Common myeloid progenitor, CD34-positive (primary cell): Measurements from ENCODE around the gene HOXB1.
A peak's percentile ranks its signal among the peaks of the same experiment; 100 is the strongest.

Experiments used
- CTCF ChIA-PET: fragments of 350-600 bp; sonication (Branson Sonifier 250); formaldehyde crosslinking; loops from one replicate; lab custom pipeline; 2021; ENCODE audit warnings: antibody characterized with exemption; lab: Charles Lee
- POLR2A ChIA-PET: fragments of 350-600 bp; sonication (Branson Sonifier 250); formaldehyde crosslinking; loops from one replicate; lab custom pipeline; 2021; ENCODE audit warnings: antibody characterized with exemption; lab: Charles Lee
- DNase-seq, 3 donors: peaks; one replicate each; pipeline versions ENCODE4 v3.0.0 to v3.0.0-alpha.2; 2013
- H3K27ac ChIP-seq, 2 experiments: 1 replicate in 1 of 2; 2 replicates in 1 of 2; pipeline ENCODE4 v1.7.0; 2013; ENCODE audit warnings: inconsistent platforms in 2 of 2, low read length in 2 of 2, mild to moderate bottlenecking in 2 of 2, low read depth in 1 of 2, moderate library complexity in 1 of 2; ENCODE audit not compliant: severe bottlenecking in 2 of 2, insufficient read depth in 1 of 2, poor library complexity in 1 of 2
- H3K27me3 ChIP-seq, 5 experiments: replicated peaks in 2 of 5; 1 replicate in 3 of 5; 2 replicates in 2 of 5; pipeline versions ENCODE4 v1.6.1 to v1.7.0; 2013; ENCODE audit warnings: low read length in 4 of 5, mild to moderate bottlenecking in 2 of 5, moderate library complexity in 2 of 5, inconsistent platforms in 1 of 5; ENCODE audit not compliant: insufficient read depth in 5 of 5, control insufficient read depth in 4 of 5
- H3K36me3 ChIP-seq, 4 experiments: 1 replicate in 2 of 4; 2 replicates in 2 of 4; pipeline versions ENCODE4 v1.6.1 to v1.7.0; 2013; ENCODE audit warnings: low read length in 3 of 4, control low read depth in 1 of 4, mild to moderate bottlenecking in 1 of 4; ENCODE audit not compliant: control insufficient read depth in 4 of 4, insufficient read depth in 4 of 4
- H3K4me1 ChIP-seq, 4 experiments: 1 replicate in 3 of 4; 2 replicates in 1 of 4; pipeline versions ENCODE4 v1.6.1 to v1.7.1; 2013; ENCODE audit warnings: low read length in 3 of 4, mild to moderate bottlenecking in 3 of 4, control low read depth in 1 of 4, inconsistent platforms in 1 of 4, moderate library complexity in 1 of 4; ENCODE audit not compliant: control insufficient read depth in 4 of 4, insufficient read depth in 4 of 4; ENCODE audit errors: control extremely low read depth in 1 of 4
- H3K4me3 ChIP-seq, 7 experiments: 1 replicate in 4 of 7; 2 replicates in 3 of 7; pipeline versions ENCODE4 v1.5.1 to v1.7.0; 2013; ENCODE audit warnings: mild to moderate bottlenecking in 7 of 7, low read length in 6 of 7, moderate library complexity in 6 of 7, inconsistent platforms in 2 of 7, low read depth in 2 of 7, control low read depth in 1 of 7; ENCODE audit not compliant: insufficient read depth in 4 of 7, control insufficient read depth in 1 of 7; ENCODE audit errors: extremely low read depth in 1 of 7
- H3K9me3 ChIP-seq, 5 experiments: 1 replicate in 4 of 5; 2 replicates in 1 of 5; pipeline versions ENCODE4 v1.6.1 to v1.7.1; 2013; ENCODE audit warnings: low read length in 4 of 5, mild to moderate bottlenecking in 2 of 5, inconsistent platforms in 1 of 5, low read depth in 1 of 5, moderate library complexity in 1 of 5; ENCODE audit not compliant: control insufficient read depth in 4 of 5, insufficient read depth in 2 of 5; ENCODE audit errors: control extremely low read depth in 1 of 5
- WGBS: methylation state at CpG from one replicate; pipeline ENCODE4 v1.1.5; 2013; ENCODE audit not compliant: insufficient coverage; 5-methylcytosine and 5-hydroxymethylcytosine counted together

The HOXB1 gene

GRCh38 chr17:48543107-48543853 is 12.5 kb upstream of the HOXB1 start:
- Histone ChIP-seq H3K36me3 (peaks cover 0 to 4% (median 2%) of the 10 kb centered on the region in 4 experiments), H3K9me3 (no peaks in the 10 kb centered on the region), H3K27ac (peak overlapping the region; percentile 83 to 95), H3K27me3 (no peaks in the 10 kb centered on the region), H3K4me3 (peak overlapping the region; percentile 60 to 95 (median 89)), H3K4me1 (peaks cover 22 to 76% (median 59%) of the 10 kb centered on the region in 4 experiments)
- DNase-seq, result peak in 2 of 3 donors; percentile 54 to 65
- under 1% methylated on average over 68 of the region's 72 CpGs for WGBS
- ChIA-PET CTCF (interaction anchor here (0.7 to 1.6 kb wide), 5 partner anchors 9 to 65 kb away, joined by 3 read pairs; no protein-coding TSS in a partner anchor), POLR2A (interaction anchor here (1.0 kb wide), 1 partner anchor 31 kb away, joined by 4 read pairs; no protein-coding TSS in a partner anchor)

GRCh38 chr17:48542698-48543106 is 11.9 kb upstream of the HOXB1 start:
- WGBS, result 0% methylated on average over 9 of the region's 12 CpGs
- POLR2A ChIA-PET, result no interaction called here
- peaks cover 20 to 71% (median 53%) of the 10 kb centered on the region in 4 experiments for H3K4me1 ChIP-seq
- no peak for DNase-seq
- no peaks in the 10 kb centered on the region for H3K27me3 ChIP-seq
- CTCF ChIA-PET, result interaction anchor here (0.7 to 1.6 kb wide), 4 partner anchors 8 to 64 kb away, joined by 3 read pairs; no protein-coding TSS in a partner anchor
- peak overlapping the region; percentile 83 to 95 for H3K27ac ChIP-seq
- peaks cover 0 to 4% (median 2%) of the 10 kb centered on the region in 4 experiments for H3K36me3 ChIP-seq
- H3K4me3 ChIP-seq, result peak overlapping the region; percentile 60 to 95 (median 89)
- H3K9me3 ChIP-seq, result no peaks in the 10 kb centered on the region

GRCh38 chr17:48542114-48542656 is 11.4 kb upstream of the HOXB1 start:
- ChIA-PET CTCF (interaction anchor here (0.7 to 3.2 kb wide), 6 partner anchors 9 to 82 kb away, joined by 3 to 14 read pairs (median 3); no protein-coding TSS in a partner anchor), POLR2A (interaction anchor here (1.2 kb wide), 1 partner anchor 50 kb away, joined by 4 read pairs; no protein-coding TSS in a partner anchor)
- Histone ChIP-seq H3K4me3 (peak overlapping the region; percentile 63 to 95 (median 89)), H3K27me3 (no peaks in the 10 kb centered on the region), H3K4me1 (peaks cover 15 to 66% (median 48%) of the 10 kb centered on the region in 4 experiments), H3K36me3 (peaks cover 0 to 4% (median 2%) of the 10 kb centered on the region in 4 experiments), H3K9me3 (no peaks in the 10 kb centered on the region), H3K27ac (peak overlapping the region; percentile 83 to 95)
- DNase-seq, result no peak
- under 1% methylated on average over 20 of the region's 27 CpGs for WGBS

- Histone ChIP-seq H3K27me3 (no peaks in the 10 kb centered on the region), H3K27ac (peak overlapping the region; percentile 83 to 95), H3K9me3 (no peaks in the 10 kb centered on the region), H3K4me1 (peaks cover 12 to 60% (median 43%) of the 10 kb centered on the region in 4 experiments), H3K4me3 (peak overlapping the region; percentile 63 to 95 (median 89)), H3K36me3 (peaks cover 0 to 4% (median 2%) of the 10 kb centered on the region in 4 experiments)
- ChIA-PET POLR2A (interaction anchor here (0.7 to 1.2 kb wide), 2 partner anchors 46 to 51 kb away, joined by 4 to 5 read pairs; no protein-coding TSS in a partner anchor), CTCF (interaction anchor here (0.7 to 3.2 kb wide), 6 partner anchors 9 to 82 kb away, joined by 3 to 14 read pairs (median 3); no protein-coding TSS in a partner anchor)
- DNase-seq, result peak in 1 of 3 donors; percentile 56
- 0% methylated on average over 12 of the region's 36 CpGs for WGBS
Observed at GRCh38 chr17:48541577-48542113, 10.8 kb upstream of the HOXB1 start.

GRCh38 chr17:48541036-48541576 is 10.3 kb upstream of the HOXB1 start:
- peak overlapping the region; percentile 83 to 95 for H3K27ac ChIP-seq
- WGBS, result 7% methylated on average over 3 of the region's 12 CpGs

GRCh38 chr17:48540213-48540612 is 9.4 kb upstream of the HOXB1 start:
- Histone ChIP-seq H3K36me3 (peaks cover 0 to 4% (median 2%) of the 10 kb centered on the region in 4 experiments), H3K4me3 (peak overlapping the region in 2 of 7 experiments; percentile 4 to 13), H3K27me3 (no peaks in the 10 kb centered on the region), H3K27ac (peak overlapping the region in 1 of 2 experiments; percentile 14), H3K4me1 (peaks cover 3 to 46% (median 28%) of the 10 kb centered on the region in 4 experiments), H3K9me3 (no peaks in the 10 kb centered on the region)
- POLR2A ChIA-PET, result no interaction called here
- DNase-seq, result peak in 1 of 3 donors; percentile 54
- no CpG with 5 or more reads among the region's 1 CpG for WGBS
- CTCF ChIA-PET, result interaction anchor here (0.8 to 3.2 kb wide), 15 partner anchors 11 to 160 kb away, joined by 3 to 14 read pairs (median 4); no protein-coding TSS in a partner anchor

More at GRCh38 chr17:48541036-48541576, 10.3 kb upstream of the HOXB1 start:
- no peak for DNase-seq
- POLR2A ChIA-PET, result interaction anchor here (0.7 to 1.2 kb wide), 2 partner anchors 47 to 51 kb away, joined by 4 to 5 read pairs; no protein-coding TSS in a partner anchor
- Histone ChIP-seq H3K9me3 (no peaks in the 10 kb centered on the region), H3K36me3 (peaks cover 0 to 4% (median 2%) of the 10 kb centered on the region in 4 experiments), H3K4me3 (peak overlapping the region; percentile 56 to 95 (median 82)), H3K4me1 (peaks cover 9 to 55% (median 37%) of the 10 kb centered on the region in 4 experiments), H3K27me3 (no peaks in the 10 kb centered on the region)
- CTCF ChIA-PET, result interaction anchor here (0.8 to 3.2 kb wide), 12 partner anchors 8 to 83 kb away, joined by 3 to 14 read pairs (median 4); no protein-coding TSS in a partner anchor
